IMR-90 (cell line): ENCODE results near the gene ITGA1.

Source experiments
- CEBPB ChIP-seq: IDR thresholded peaks from 2 replicates; pipeline ENCODE4 v1.6.1; 2012; ENCODE audit warnings: low read depth, low read length, improper control_type of control experiment
- CHD1 ChIP-seq: IDR thresholded peaks from 2 replicates; pipeline ENCODE4 v1.6.1; 2012; ENCODE audit warnings: low read depth, low read length, improper control_type of control experiment
- ELK1 ChIP-seq: fragments of 150-350 bp; IDR thresholded peaks from 2 replicates; pipeline ENCODE4 v1.6.1; 2016; ENCODE audit warnings: low read depth, mild to moderate bottlenecking, low read length, moderate library complexity, borderline replicate concordance
- MAFK ChIP-seq: IDR thresholded peaks from 2 replicates; pipeline ENCODE4 v1.6.1; 2012; ENCODE audit warnings: low read depth, low read length, improper control_type of control experiment
- MAZ ChIP-seq: IDR thresholded peaks from 2 replicates; pipeline ENCODE4 v1.6.1; 2012; ENCODE audit warnings: low read depth, mild to moderate bottlenecking, low read length, improper control_type of control experiment, moderate library complexity, borderline replicate concordance
- NFE2L2 ChIP-seq: fragments of 150-350 bp; IDR thresholded peaks from 2 replicates; pipeline ENCODE4 v1.6.1; 2016; ENCODE audit warnings: low read depth, mild to moderate bottlenecking, low read length
- POLR2A ChIP-seq: IDR thresholded peaks from 2 replicates; pipeline ENCODE4 v1.6.1; 2012; ENCODE audit warnings: mild to moderate bottlenecking, low read depth, low read length
- RAD21 ChIP-seq: IDR thresholded peaks from 2 replicates; pipeline ENCODE4 v1.6.1; 2012; ENCODE audit warnings: low read length, improper control_type of control experiment
- RCOR1 ChIP-seq: IDR thresholded peaks from 2 replicates; pipeline ENCODE4 v1.6.1; 2012; ENCODE audit warnings: mild to moderate bottlenecking, low read length, improper control_type of control experiment; ENCODE audit not compliant: insufficient replicate concordance
- RFX5 ChIP-seq: IDR thresholded peaks from 2 replicates; pipeline ENCODE4 v1.8.0; 2012; ENCODE audit warnings: low read depth, mild to moderate bottlenecking, low read length, moderate library complexity
- SMC3 ChIP-seq: fragments of 150-350 bp; IDR thresholded peaks from 2 replicates; pipeline ENCODE4 v1.6.1; 2016; ENCODE audit warnings: low read depth, mild to moderate bottlenecking, antibody characterized with exemption, low read length, moderate library complexity
- USF2 ChIP-seq: fragments of 150-350 bp; IDR thresholded peaks from 2 replicates; pipeline ENCODE4 v1.6.1; 2017; ENCODE audit warnings: mild to moderate bottlenecking, antibody characterized with exemption, low read length, low read depth
- TF ChIP-seq, protein P1 (sequence below): conservative IDR thresholded peaks from 2 replicates; pipeline ENCODE4 v1.5.1; 2012; ENCODE audit warnings: mild to moderate bottlenecking, low read depth, low read length, improper control_type of control experiment

DNA sequence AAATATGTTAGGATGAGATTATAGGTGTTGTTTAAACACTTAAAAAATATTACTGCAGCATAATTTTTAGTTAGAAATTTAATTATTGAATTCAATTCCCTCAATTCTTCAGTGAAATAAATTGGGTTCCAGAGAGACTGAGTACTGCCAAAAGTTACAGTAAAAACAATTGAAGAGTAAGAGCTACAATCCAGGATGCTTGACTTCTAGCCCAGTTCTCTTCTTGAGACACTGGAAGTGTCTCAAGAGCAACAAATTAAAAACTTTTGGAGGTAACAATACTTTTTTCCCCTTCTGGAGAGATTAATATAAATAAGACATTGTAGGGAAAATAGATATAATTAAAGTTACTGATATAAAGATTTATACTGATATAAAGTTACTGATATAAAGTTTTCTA lies 8.3 kb downstream of the ITGA1 start:
- TF ChIP-seq, protein P1, sequence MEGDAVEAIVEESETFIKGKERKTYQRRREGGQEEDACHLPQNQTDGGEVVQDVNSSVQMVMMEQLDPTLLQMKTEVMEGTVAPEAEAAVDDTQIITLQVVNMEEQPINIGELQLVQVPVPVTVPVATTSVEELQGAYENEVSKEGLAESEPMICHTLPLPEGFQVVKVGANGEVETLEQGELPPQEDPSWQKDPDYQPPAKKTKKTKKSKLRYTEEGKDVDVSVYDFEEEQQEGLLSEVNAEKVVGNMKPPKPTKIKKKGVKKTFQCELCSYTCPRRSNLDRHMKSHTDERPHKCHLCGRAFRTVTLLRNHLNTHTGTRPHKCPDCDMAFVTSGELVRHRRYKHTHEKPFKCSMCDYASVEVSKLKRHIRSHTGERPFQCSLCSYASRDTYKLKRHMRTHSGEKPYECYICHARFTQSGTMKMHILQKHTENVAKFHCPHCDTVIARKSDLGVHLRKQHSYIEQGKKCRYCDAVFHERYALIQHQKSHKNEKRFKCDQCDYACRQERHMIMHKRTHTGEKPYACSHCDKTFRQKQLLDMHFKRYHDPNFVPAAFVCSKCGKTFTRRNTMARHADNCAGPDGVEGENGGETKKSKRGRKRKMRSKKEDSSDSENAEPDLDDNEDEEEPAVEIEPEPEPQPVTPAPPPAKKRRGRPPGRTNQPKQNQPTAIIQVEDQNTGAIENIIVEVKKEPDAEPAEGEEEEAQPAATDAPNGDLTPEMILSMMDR = no peak
- TF ChIP-seq POLR2A (no peak), CEBPB (no peak), SMC3 (no peak), MAFK (no peak), RFX5 (no peak), RAD21 (no peak), ELK1 (no peak), USF2 (no peak), NFE2L2 (no peak), CHD1 (no peak), RCOR1 (no peak), MAZ (no peak)
